ENCODE data around the gene RAET1L. TPM values are rescaled to one million over a fixed set of nuclear protein-coding genes. Genes with fewer than 3 reads are reported as not detected.

RAET1L gene
- total RNA-seq, 4 donors from 2014 or later, result not detected

GRCh38 chr6:150030611-150031010 lies 5.3 kb upstream of the RAET1L start:
- intact Hi-C loops (cut with DNase I), result no loop called here
- 93% methylated on average over 3 of the region's 3 CpGs for WGBS
- H3K36me3 ChIP-seq, result no peaks in the 10 kb centered on the region
- TF ChIP-seq EP300 (IDR thresholded peaks at IDR 0.05), result no peak
- TF ChIP-seq POLR2AphosphoS5 (IDR thresholded peaks at IDR 0.05), result no peak
- TF ChIP-seq CTCF (IDR thresholded peaks at IDR 0.05), result no peak
- no peak for TF ChIP-seq POLR2A (IDR thresholded peaks at IDR 0.05; ENCODE audit: low read depth)
- DNase-seq (ENCODE audit: extremely low spot score), result no peak
- H3K4me1 ChIP-seq, result peaks cover 5 to 6% (median 5%) of the 10 kb centered on the region in 4 donors
- no peak overlapping the region for H3K27ac ChIP-seq (replicated peaks in 1 of 4)
- H3K4me3 ChIP-seq, result no peak overlapping the region
- peaks cover 0 to 44% (median 9%) of the 10 kb centered on the region in 4 donors for H3K27me3 ChIP-seq
- H3K9me3 ChIP-seq, result no peaks in the 10 kb centered on the region

- H3K36me3 ChIP-seq, result no peaks in the 10 kb centered on the region
- DNase-seq (ENCODE audit: extremely low spot score), result no peak
- 86% methylated on average over 4 of the region's 4 CpGs for WGBS
- H3K4me1 ChIP-seq, result peaks cover 13 to 14% (median 14%) of the 10 kb centered on the region in 4 donors
- no peaks in the 10 kb centered on the region for H3K9me3 ChIP-seq
- H3K27me3 ChIP-seq, result peaks cover 0 to 44% (median 12%) of the 10 kb centered on the region in 4 donors
- H3K4me3 ChIP-seq, result no peak overlapping the region
- no peak overlapping the region for H3K27ac ChIP-seq (replicated peaks in 1 of 4)
- no peak for TF ChIP-seq EP300 (IDR thresholded peaks at IDR 0.05)
- no peak for TF ChIP-seq CTCF (IDR thresholded peaks at IDR 0.05)
- TF ChIP-seq POLR2AphosphoS5 (IDR thresholded peaks at IDR 0.05), result no peak
- TF ChIP-seq POLR2A (IDR thresholded peaks at IDR 0.05; ENCODE audit: low read depth), result no peak
- intact Hi-C loops (cut with DNase I), result no loop called here
These were observed 4.4 kb upstream of the RAET1L start for GRCh38 chr6:150029749-150030148.

GRCh38 chr6:150029276-150029675 lies 3.9 kb upstream of the RAET1L start:
- intact Hi-C loops (cut with DNase I), result no loop called here
- TF ChIP-seq POLR2AphosphoS5 (IDR thresholded peaks at IDR 0.05) (no peak), POLR2A (IDR thresholded peaks at IDR 0.05; ENCODE audit: low read depth) (no peak), EP300 (IDR thresholded peaks at IDR 0.05) (no peak), CTCF (IDR thresholded peaks at IDR 0.05) (no peak)
- H3K36me3 ChIP-seq, result no peaks in the 10 kb centered on the region
- peaks cover 0 to 47% (median 13%) of the 10 kb centered on the region in 4 donors for H3K27me3 ChIP-seq
- peaks cover 13 to 16% (median 15%) of the 10 kb centered on the region in 4 donors for H3K4me1 ChIP-seq
- no peak for DNase-seq (ENCODE audit: extremely low spot score)
- WGBS, result 96% methylated on average over 7 of the region's 7 CpGs
- no peak overlapping the region for H3K4me3 ChIP-seq
- no peaks in the 10 kb centered on the region for H3K9me3 ChIP-seq
- no peak overlapping the region for H3K27ac ChIP-seq (replicated peaks in 1 of 4)

- Histone ChIP-seq H3K27ac (replicated peaks in 1 of 4) (no peak overlapping the region), H3K27me3 (peaks cover 0 to 51% (median 13%) of the 10 kb centered on the region in 4 donors), H3K36me3 (no peaks in the 10 kb centered on the region), H3K4me3 (no peak overlapping the region), H3K9me3 (no peaks in the 10 kb centered on the region), H3K4me1 (peaks cover 13 to 16% (median 15%) of the 10 kb centered on the region in 4 donors)
- intact Hi-C loops (cut with DNase I), result no loop called here
- DNase-seq (ENCODE audit: extremely low spot score), result no peak
- 76% methylated on average over 8 of the region's 8 CpGs for WGBS
- TF ChIP-seq CTCF (IDR thresholded peaks at IDR 0.05) (no peak), EP300 (IDR thresholded peaks at IDR 0.05) (no peak), POLR2A (IDR thresholded peaks at IDR 0.05; ENCODE audit: low read depth) (no peak), POLR2AphosphoS5 (IDR thresholded peaks at IDR 0.05) (no peak)
These were observed 3.5 kb upstream of the RAET1L start for GRCh38 chr6:150028799-150029198.
